K562 (cell line): Measurements from ENCODE around the gene CAPZB. TPM values are rescaled to one million over a fixed set of nuclear protein-coding genes. Genes with fewer than 3 reads are reported as not detected.

Source experiments
- ATAC-seq: fragments of 200-7000 bp; cut with Tn5 transposase; 3 replicates; pipeline ENCODE4 v1.9.1; 2020; ENCODE audit warnings: moderate library complexity
- BruUV-seq: library from RNA; stranded (reverse); fragments of 400-500 nt; replicated peaks from 2 replicates; lab custom pipeline; 2021; lab: Mats Ljungman, UMichigan
- CTCF ChIA-PET: fragments of 300-600 bp; formaldehyde crosslinking; extraction: SDS; loops from one replicate; lab custom pipeline; 2021; ENCODE audit warnings: low intra/inter-chr PET ratio; lab: Yijun Ruan, JAX
- POLR2A ChIA-PET: fragments of 300-600, 350-650 bp; sonication (Branson Sonifier 250); formaldehyde crosslinking; extraction: SDS; loops from one replicate; lab custom pipeline; 2021; ENCODE audit warnings: antibody characterized with exemption, inconsistent platforms; lab: Yijun Ruan, JAX
- DNase-seq, 4 experiments: peaks; one replicate each; pipeline versions ENCODE4 v3.0.0 to v3.0.0-alpha.2; 2011 to 2018; ENCODE audit warnings: low spot score in 3 of 4, mixed read lengths in 3 of 4; ENCODE audit errors: extremely low read depth in 1 of 4
- FAIRE-seq: peaks from 2 replicates; lab custom pipeline; 2011; peaks lifted over from hg19 to GRCh38; lab: Jason Lieb, UNC
- H2AFZ ChIP-seq: 2 replicates; pipeline ENCODE4 v1.6.0; 2011; ENCODE audit warnings: low read depth, low read length, control low read depth, inconsistent platforms
- H3K27ac ChIP-seq: fragments of 200-600 bp; 3 replicates; pipeline ENCODE4 v1.8.0; 2011; ENCODE audit warnings: low read depth, mild to moderate bottlenecking, control low read depth, inconsistent platforms, low read length, moderate library complexity, mixed read lengths; ENCODE audit errors: extremely low read depth
- H3K27me3 ChIP-seq, 2 experiments: fragments of 300-600 bp in 1 of 2; 2 replicates in 1 of 2; 3 replicates in 1 of 2; pipeline versions ENCODE4 v1.6.0 to v1.8.0; 2011; ENCODE audit warnings: inconsistent platforms in 2 of 2, low read length in 2 of 2, mild to moderate bottlenecking in 1 of 2, mixed read lengths in 1 of 2, moderate library complexity in 1 of 2; ENCODE audit not compliant: control insufficient read depth in 2 of 2, insufficient read depth in 2 of 2
- H3K36me3 ChIP-seq: fragments of 300-600 bp; 3 replicates; pipeline ENCODE4 v1.8.0; 2011; ENCODE audit warnings: mild to moderate bottlenecking, low read length, inconsistent platforms; ENCODE audit not compliant: control insufficient read depth, insufficient read depth
- H3K4me1 ChIP-seq, 2 experiments: fragments of 200-600 bp in 1 of 2; replicated peaks in 1 of 2; 2 replicates in 1 of 2; 3 replicates in 1 of 2; pipeline versions ENCODE4 v1.5.1 to v1.8.0; 2011; ENCODE audit warnings: inconsistent platforms in 2 of 2, low read length in 2 of 2, mild to moderate bottlenecking in 1 of 2, mixed read lengths in 1 of 2, moderate library complexity in 1 of 2; ENCODE audit not compliant: control insufficient read depth in 2 of 2, insufficient read depth in 2 of 2
- H3K4me2 ChIP-seq: 2 replicates; pipeline ENCODE4 v1.6.1; 2011; ENCODE audit warnings: low read length, control low read depth, inconsistent platforms, mixed read lengths; ENCODE audit not compliant: insufficient read depth
- H3K4me3 ChIP-seq: fragments of 200-600 bp; sonication (generic), shearing (Covaris generic); 2 replicates; pipeline ENCODE4 v1.5.1; 2016; ENCODE audit warnings: control low read depth, inconsistent platforms
- H3K79me2 ChIP-seq: fragments of 200-600 bp; 3 replicates; pipeline ENCODE4 v1.8.0; 2011; ENCODE audit warnings: low read length, inconsistent platforms; ENCODE audit not compliant: control insufficient read depth, insufficient read depth
- H3K9ac ChIP-seq, 2 experiments: 2 replicates each; pipeline versions ENCODE4 v1.6.0 to v1.6.1; 2011; ENCODE audit warnings: low read depth in 2 of 2, low read length in 2 of 2, control low read depth in 1 of 2, inconsistent platforms in 1 of 2, mild to moderate bottlenecking in 1 of 2, mixed read lengths in 1 of 2; ENCODE audit not compliant: insufficient read depth in 1 of 2
- H3K9me1 ChIP-seq: one replicate; pipeline ENCODE4 v1.6.0; 2011; ENCODE audit warnings: inconsistent platforms, mild to moderate bottlenecking, low read length, moderate library complexity; ENCODE audit not compliant: control insufficient read depth, insufficient read depth
- H3K9me3 ChIP-seq: replicated peaks from 2 replicates; pipeline ENCODE4 v1.5.1; 2011; ENCODE audit warnings: low read depth, low read length, inconsistent platforms; ENCODE audit not compliant: control insufficient read depth, insufficient read depth
- H4K20me1 ChIP-seq: replicated peaks from 2 replicates; pipeline ENCODE4 v1.6.1; 2011; ENCODE audit warnings: low read length, inconsistent platforms, mixed read lengths; ENCODE audit not compliant: control insufficient read depth, insufficient read depth
- BACH1 ChIP-seq: fragments of 200-800 bp; sonication (Bioruptor generic); IDR thresholded peaks from 2 replicates; pipeline ENCODE4 v1.6.1; 2016; ENCODE audit warnings: missing genetic modification characterization, missing compliant biosample characterization
- MAZ ChIP-seq, 2 experiments: fragments of 450-650 bp in 1 of 2; sonication (generic) in 1 of 2; formaldehyde crosslinking; IDR thresholded peaks in 1 of 2; conservative IDR thresholded peaks in 1 of 2; 2 replicates each; pipeline versions ENCODE4 v1.4.0 to v1.5.0; 2020; ENCODE audit warnings: mild to moderate bottlenecking in 1 of 2, missing genetic modification reagents in 1 of 2
- RAD21 ChIP-seq, 2 experiments: fragments of 250-450 bp in 1 of 2; fragments of 450-650 bp in 1 of 2; sonication (Bioruptor Pico) in 1 of 2; formaldehyde crosslinking in 1 of 2; IDR thresholded peaks in 1 of 2; conservative IDR thresholded peaks in 1 of 2; 2 replicates each; pipeline versions ENCODE4 v1.4.0 to v1.8.0; 2020 to 2022; ENCODE audit warnings: mild to moderate bottlenecking in 2 of 2, moderate library complexity in 1 of 2
- STAT5B ChIP-seq: fragments of 250-450 bp; sonication (Bioruptor Pico); IDR thresholded peaks from 2 replicates; pipeline ENCODE4 v1.8.0; 2021; ENCODE audit warnings: mild to moderate bottlenecking, inconsistent platforms
- TFAM ChIP-seq: fragments of 250-450 bp; sonication (Bioruptor Pico); conservative IDR thresholded peaks from 2 replicates; pipeline ENCODE4 v1.5.0; 2021; ENCODE audit warnings: mild to moderate bottlenecking, moderate library complexity
- WGBS: fragments of 100-300 bp; shearing (Covaris generic); methylation state at CpG from one replicate; pipeline ENCODE4 v1.1.6; 2016; ENCODE audit warnings: low coverage, mixed read lengths; ENCODE audit not compliant: insufficient coverage; ENCODE audit errors: missing lambda C conversion rate; 5-methylcytosine and 5-hydroxymethylcytosine counted together
- in situ Hi-C: fragments of 300-500 bp; cut with MboI; formaldehyde crosslinking; loops from 4 replicates; pipeline ENCODE4 v1.15.0; 2018; ENCODE audit warnings: inconsistent platforms, mixed read lengths
- intact Hi-C: fragments of 100-400 bp; cut with micrococcal nuclease; formaldehyde crosslinking; loops from 2 replicates; pipeline ENCODE4 v1.14.2; 2022
- polyA plus RNA-seq, 8 experiments: library from polyadenylated mRNA; depleted of rRNA in 4 of 8; stranded (reverse) in 5 of 8; unstranded in 3 of 8; fragments of >200 nt; fragmentation: Nextera tagmentation in 2 of 8; fragmentation: Illumina TruSeq in 1 of 8; extraction: Ambion mirVana in 2 of 8; extraction: Trizol in 1 of 8; gene quantifications; 2 replicates each; pipeline versions ENCODE4 v1.2.1 to v1.2.3, GENCODE V29; 2011 to 2014; ENCODE audit warnings: inconsistent platforms in 1 of 8, missing spikeins in 1 of 8
- total RNA-seq, 7 experiments: library from RNA; depleted of rRNA in 6 of 7; stranded (reverse); fragments of >200 nt in 6 of 7; fragmentation: Illumina TruSeq in 2 of 7; extraction: Trizol in 2 of 7; gene quantifications; 2 replicates each; pipeline versions ENCODE4 v1.2.1 to v1.2.3, GENCODE V29; 2011 to 2021; ENCODE audit warnings: low replicate concordance in 1 of 7
- TF ChIP-seq, protein P1 (sequence below): fragments of 450-650 bp; IDR thresholded peaks from 2 replicates; pipeline ENCODE4 v1.6.1; 2016; ENCODE audit warnings: borderline replicate concordance

Gene CAPZB
- total and polyA plus RNA-seq, 9 of the 15 experiments (the other 6 are each of a cell fraction or from before 2014, with no cell fraction given), result 57.6 to 297 (median 125) TPM

DNA sequence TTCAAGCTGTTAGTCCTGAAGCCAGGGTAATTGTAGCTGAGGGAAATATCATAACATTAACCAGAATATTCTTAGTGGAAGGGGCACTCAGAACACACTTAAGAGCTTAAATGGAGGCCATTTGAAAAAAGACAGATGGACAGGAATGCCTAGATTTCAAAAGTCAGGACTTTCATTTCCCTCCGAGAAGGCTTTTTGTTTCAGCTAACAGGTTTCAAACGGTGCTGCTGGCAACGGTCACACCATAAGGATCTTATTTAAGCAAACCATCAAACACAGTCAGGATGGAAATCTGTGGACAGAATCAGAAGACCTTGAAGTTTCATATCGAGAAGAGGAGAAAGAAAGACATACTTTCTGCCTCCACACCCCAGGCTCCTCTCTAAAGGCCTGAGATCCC is 103.1 kb downstream of the CAPZB start:
- ATAC-seq (no peak), DNase-seq (no peak), FAIRE-seq (peak; percentile 76)
- peaks cover 4% of the 10 kb centered on the region; the same call in 1 of the 2 replicates for H4K20me1 ChIP-seq
- peak overlapping the region in 1 of 2 experiments; percentile 45; a peak in 1 of 4 replicates for H3K9ac ChIP-seq
- BruUV-seq, result no TSS peak
- H3K36me3 ChIP-seq, result peaks cover 70% of the 10 kb centered on the region
- in situ Hi-C loops, result no loop called here
- POLR2A ChIA-PET, result interaction anchor here (0.6 to 0.8 kb wide), 2 partner anchors 10 to 94 kb away, joined by 4 to 5 read pairs; no protein-coding TSS in a partner anchor
- H3K9me3 ChIP-seq, result no peaks in the 10 kb centered on the region
- peaks cover 4% of the 10 kb centered on the region; the same call in 1 of the 3 replicates for H3K79me2 ChIP-seq
- H3K4me3 ChIP-seq, result no peak overlapping the region
- intact Hi-C loops, result no loop called here
- H2AFZ ChIP-seq, result no peak overlapping the region
- CTCF ChIA-PET, result no interaction called here
- no peaks in the 10 kb centered on the region for H3K27me3 ChIP-seq
- peaks cover 0 to 3% of the 10 kb centered on the region in 2 experiments; a peak in 1 of 5 replicates for H3K4me1 ChIP-seq
- H3K4me2 ChIP-seq, result no peak overlapping the region
- TF ChIP-seq RAD21 (CRISPR knock-in tag; conservative IDR thresholded peaks at IDR 0.05 in 1 of 2, IDR thresholded peaks at IDR 0.05 in 1 of 2) (no peak), TFAM (CRISPR knock-in tag) (no peak), MAZ (CRISPR knock-in tag; conservative IDR thresholded peaks at IDR 0.05 in 1 of 2, IDR thresholded peaks at IDR 0.05 in 1 of 2) (no peak), BACH1 (tag) (no peak), STAT5B (CRISPR knock-in tag) (no peak)
- TF ChIP-seq, protein P1, sequence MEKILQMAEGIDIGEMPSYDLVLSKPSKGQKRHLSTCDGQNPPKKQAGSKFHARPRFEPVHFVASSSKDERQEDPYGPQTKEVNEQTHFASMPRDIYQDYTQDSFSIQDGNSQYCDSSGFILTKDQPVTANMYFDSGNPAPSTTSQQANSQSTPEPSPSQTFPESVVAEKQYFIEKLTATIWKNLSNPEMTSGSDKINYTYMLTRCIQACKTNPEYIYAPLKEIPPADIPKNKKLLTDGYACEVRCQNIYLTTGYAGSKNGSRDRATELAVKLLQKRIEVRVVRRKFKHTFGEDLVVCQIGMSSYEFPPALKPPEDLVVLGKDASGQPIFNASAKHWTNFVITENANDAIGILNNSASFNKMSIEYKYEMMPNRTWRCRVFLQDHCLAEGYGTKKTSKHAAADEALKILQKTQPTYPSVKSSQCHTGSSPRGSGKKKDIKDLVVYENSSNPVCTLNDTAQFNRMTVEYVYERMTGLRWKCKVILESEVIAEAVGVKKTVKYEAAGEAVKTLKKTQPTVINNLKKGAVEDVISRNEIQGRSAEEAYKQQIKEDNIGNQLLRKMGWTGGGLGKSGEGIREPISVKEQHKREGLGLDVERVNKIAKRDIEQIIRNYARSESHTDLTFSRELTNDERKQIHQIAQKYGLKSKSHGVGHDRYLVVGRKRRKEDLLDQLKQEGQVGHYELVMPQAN, result no peak
- 83% methylated on average over 4 of the region's 4 CpGs for WGBS
- H3K27ac ChIP-seq, result no peak overlapping the region
- no peaks in the 10 kb centered on the region for H3K9me1 ChIP-seq
